H1 (cell line): ENCODE measurements around the gene TNNT3. TPM values are rescaled to one million over a fixed set of nuclear protein-coding genes. Genes with fewer than 3 reads are reported as not detected.

Experiments
- CTCF ChIA-PET: fragments of 300-600 bp; sonication (Branson Sonifier 250); formaldehyde crosslinking; loops from one replicate; lab custom pipeline; 2021; ENCODE audit not compliant: partially characterized antibody; lab: Charles Lee
- POLR2A ChIA-PET: fragments of 300-600 bp; sonication (Branson Sonifier 250); formaldehyde crosslinking; loops from one replicate; lab custom pipeline; 2021; ENCODE audit warnings: inconsistent platforms; ENCODE audit not compliant: partially characterized antibody; lab: Charles Lee
- DNase-seq, 2 experiments: peaks; one replicate each; pipeline versions ENCODE4 v3.0.0 to v3.0.0-alpha.2; 2010 to 2022; ENCODE audit warnings: low spot score in 2 of 2, low read depth in 1 of 2, mixed read lengths in 1 of 2
- FAIRE-seq: peaks from 2 replicates; lab custom pipeline; 2011; peaks lifted over from hg19 to GRCh38; lab: Jason Lieb, UNC
- H2AFZ ChIP-seq: 2 replicates; pipeline ENCODE4 v1.8.1; 2012; ENCODE audit warnings: low read length, inconsistent platforms
- H2AK5ac ChIP-seq: 2 replicates; pipeline ENCODE4 v1.6.1; 2013; ENCODE audit warnings: low read depth, low read length
- H2BK120ac ChIP-seq: replicated peaks from 2 replicates; pipeline ENCODE3; 2013; ENCODE audit warnings: low read depth, low read length, inconsistent platforms
- H2BK12ac ChIP-seq: 2 replicates; pipeline ENCODE4 v1.6.1; 2013; ENCODE audit warnings: low read depth, low read length
- H2BK15ac ChIP-seq: 2 replicates; pipeline ENCODE4 v1.6.1; 2013; ENCODE audit warnings: low read length
- H2BK20ac ChIP-seq: 2 replicates; pipeline ENCODE4 v1.6.1; 2013; ENCODE audit warnings: low read length
- H2BK5ac ChIP-seq: 2 replicates; pipeline ENCODE4 v1.6.1; 2013; ENCODE audit warnings: low read depth, low read length
- H3K14ac ChIP-seq: 2 replicates; pipeline ENCODE4 v1.6.1; 2013; ENCODE audit warnings: inconsistent platforms; ENCODE audit not compliant: insufficient read length
- H3K18ac ChIP-seq: 2 replicates; pipeline ENCODE4 v1.6.1; 2013; ENCODE audit warnings: low read length; ENCODE audit errors: extremely low read depth
- H3K23ac ChIP-seq: 2 replicates; pipeline ENCODE4 v1.6.1; 2013; ENCODE audit warnings: inconsistent platforms; ENCODE audit not compliant: insufficient read length
- H3K23me2 ChIP-seq: 2 replicates; pipeline ENCODE4 v1.6.1; 2013; ENCODE audit warnings: low read depth, low read length
- H3K27ac ChIP-seq: 2 replicates; pipeline ENCODE4 v1.6.1; 2011; ENCODE audit warnings: low read depth, low read length, inconsistent platforms
- H3K27me3 ChIP-seq, 4 experiments: replicated peaks in 1 of 4; 1 replicate in 1 of 4; 2 replicates in 3 of 4; pipeline versions ENCODE4 v1.6.1 to v1.8.1; 2011 to 2013; ENCODE audit warnings: low read length in 3 of 4, mild to moderate bottlenecking in 3 of 4, inconsistent platforms in 2 of 4, mixed read lengths in 2 of 4, moderate library complexity in 1 of 4; ENCODE audit not compliant: control insufficient read depth in 3 of 4, insufficient read depth in 3 of 4; ENCODE audit errors: extremely low read depth in 1 of 4
- H3K36me3 ChIP-seq, 4 experiments: 2 replicates each; pipeline versions ENCODE4 v1.6.1 to v1.8.1; 2011 to 2013; ENCODE audit warnings: mild to moderate bottlenecking in 4 of 4, low read length in 3 of 4, moderate library complexity in 2 of 4, control low read depth in 1 of 4, inconsistent platforms in 1 of 4; ENCODE audit not compliant: insufficient read depth in 4 of 4, control insufficient read depth in 2 of 4
- H3K4ac ChIP-seq: replicated peaks from 2 replicates; pipeline ENCODE3; 2013; ENCODE audit warnings: low read length, low read depth, mixed read lengths, inconsistent platforms; ENCODE audit not compliant: insufficient read length
- H3K4me1 ChIP-seq, 4 experiments: replicated peaks in 1 of 4; 1 replicate in 1 of 4; 2 replicates in 3 of 4; pipeline versions ENCODE4 v1.6.1 to v1.8.1; 2011 to 2013; ENCODE audit warnings: low read length in 3 of 4, inconsistent platforms in 2 of 4, mixed read lengths in 1 of 4; ENCODE audit not compliant: insufficient read depth in 4 of 4, control insufficient read depth in 3 of 4
- H3K4me2 ChIP-seq, 2 experiments: 2 replicates each; pipeline versions ENCODE4 v1.6.1 to v1.8.1; 2011 to 2013; ENCODE audit warnings: low read depth in 2 of 2, low read length in 2 of 2, control low read depth in 1 of 2, inconsistent platforms in 1 of 2, mild to moderate bottlenecking in 1 of 2; ENCODE audit not compliant: insufficient read depth in 1 of 2
- H3K4me3 ChIP-seq, 4 experiments: fragments of 200-600, 300-600 bp in 1 of 4; sonication (generic), shearing (Covaris generic), sonication (Bioruptor Twin) in 1 of 4; 2 replicates each; pipeline versions ENCODE4 v1.5.1 to v1.8.1; 2011 to 2016; ENCODE audit warnings: low read length in 4 of 4, low read depth in 3 of 4, control low read depth in 2 of 4, inconsistent platforms in 2 of 4, mild to moderate bottlenecking in 2 of 4, mixed read lengths in 1 of 4, moderate library complexity in 1 of 4; ENCODE audit not compliant: insufficient read depth in 2 of 4; ENCODE audit errors: extremely low read depth in 1 of 4
- H3K56ac ChIP-seq: replicated peaks from 2 replicates; pipeline ENCODE3; 2013; ENCODE audit warnings: low read depth, mild to moderate bottlenecking, mixed read lengths, low read length, inconsistent platforms; ENCODE audit not compliant: insufficient read length
- H3K79me1 ChIP-seq: 2 replicates; pipeline ENCODE4 v1.6.1; 2013; ENCODE audit warnings: low read depth, low read length, control low read depth
- H3K79me2 ChIP-seq, 2 experiments: 2 replicates each; pipeline versions ENCODE4 v1.6.1 to v1.8.1; 2012 to 2013; ENCODE audit warnings: low read length in 2 of 2, mild to moderate bottlenecking in 2 of 2, inconsistent platforms in 1 of 2; ENCODE audit not compliant: insufficient read depth in 2 of 2, control insufficient read depth in 1 of 2
- H3K9ac ChIP-seq, 4 experiments: replicated peaks in 1 of 4; 1 replicate in 1 of 4; 2 replicates in 3 of 4; pipeline versions ENCODE4 v1.6.1 to v1.8.1; 2011 to 2013; ENCODE audit warnings: low read depth in 3 of 4, low read length in 3 of 4, control low read depth in 2 of 4, mild to moderate bottlenecking in 2 of 4, moderate library complexity in 2 of 4, inconsistent platforms in 1 of 4; ENCODE audit errors: extremely low read depth in 1 of 4
- H3K9me3 ChIP-seq, 2 experiments: 2 replicates each; pipeline versions ENCODE4 v1.6.1 to v1.8.1; 2012 to 2013; ENCODE audit warnings: mild to moderate bottlenecking in 2 of 2, moderate library complexity in 2 of 2, control low read depth in 1 of 2, inconsistent platforms in 1 of 2, low read depth in 1 of 2, low read length in 1 of 2, mixed read lengths in 1 of 2; ENCODE audit not compliant: insufficient read depth in 2 of 2
- H4K20me1 ChIP-seq, 2 experiments: replicated peaks in 1 of 2; 2 replicates each; pipeline versions ENCODE3 to v1.8.1; 2011 to 2013; ENCODE audit warnings: inconsistent platforms in 2 of 2, low read length in 2 of 2, mild to moderate bottlenecking in 1 of 2; ENCODE audit not compliant: insufficient read depth in 2 of 2, control insufficient read depth in 1 of 2
- H4K5ac ChIP-seq: 2 replicates; pipeline ENCODE4 v1.6.1; 2013; ENCODE audit warnings: low read length, low read depth, mixed read lengths, inconsistent platforms; ENCODE audit not compliant: insufficient read length
- H4K8ac ChIP-seq: 2 replicates; pipeline ENCODE4 v1.8.0; 2013; ENCODE audit warnings: mild to moderate bottlenecking, moderate library complexity, low read length, inconsistent platforms; ENCODE audit not compliant: insufficient read depth; ENCODE audit errors: extremely low read depth
- H4K91ac ChIP-seq: replicated peaks from 2 replicates; pipeline ENCODE3; 2013; ENCODE audit warnings: low read length, mixed read lengths, inconsistent platforms; ENCODE audit not compliant: insufficient read length
- ASH2L ChIP-seq: fragments of 200-600, 300-600 bp; sonication (generic); IDR thresholded peaks from one replicate; pipeline ENCODE4 v1.7.1; 2017; ENCODE audit warnings: low read length
- EP300 ChIP-seq, 2 experiments: IDR thresholded peaks; 1 replicate in 1 of 2; 2 replicates in 1 of 2; pipeline ENCODE4 v1.6.1; 2011 to 2012; ENCODE audit warnings: low read depth in 2 of 2, low read length in 2 of 2, mild to moderate bottlenecking in 2 of 2, borderline replicate concordance in 1 of 2, inconsistent platforms in 1 of 2, moderate library complexity in 1 of 2
- GABPA ChIP-seq: IDR thresholded peaks from 2 replicates; pipeline ENCODE4 v1.6.1; 2011; ENCODE audit warnings: mild to moderate bottlenecking, low read length, moderate library complexity, borderline replicate concordance; ENCODE audit not compliant: insufficient read depth
- POLR2A ChIP-seq, 2 experiments: IDR thresholded peaks; 1 replicate in 1 of 2; 2 replicates in 1 of 2; pipeline ENCODE4 v1.6.1; 2011; ENCODE audit warnings: low read depth in 2 of 2, low read length in 2 of 2, mild to moderate bottlenecking in 2 of 2; ENCODE audit errors: control extremely low read depth in 1 of 2
- RFX5 ChIP-seq: IDR thresholded peaks from 2 replicates; pipeline ENCODE4 v1.6.1; 2011; ENCODE audit warnings: low read depth, low read length, improper control_type of control experiment, borderline replicate concordance
- SIRT6 ChIP-seq: IDR thresholded peaks from one replicate; pipeline ENCODE4 v1.7.1; 2012; ENCODE audit warnings: low read length, inconsistent platforms
- SP2 ChIP-seq: IDR thresholded peaks from 2 replicates; pipeline ENCODE4 v1.6.1; 2012; ENCODE audit warnings: mild to moderate bottlenecking, low read length, inconsistent platforms
- SRF ChIP-seq: IDR thresholded peaks from 2 replicates; pipeline ENCODE4 v1.6.1; 2011; ENCODE audit warnings: mild to moderate bottlenecking, low read depth, low read length, moderate library complexity
- TCF12 ChIP-seq: IDR thresholded peaks from 2 replicates; pipeline ENCODE4 v1.6.1; 2011; ENCODE audit warnings: low read depth, mild to moderate bottlenecking, low read length
- WGBS, 2 experiments: shearing (Covaris generic) in 1 of 2; methylation state at CpG; one replicate each; pipeline versions ENCODE4 v1.1.6 to v1.1.7; 2013 to 2015; ENCODE audit warnings: low lambda C conversion rate in 2 of 2, mixed read lengths in 2 of 2, inconsistent platforms in 1 of 2, low coverage in 1 of 2, missing lambda C conversion rate in 1 of 2; ENCODE audit not compliant: insufficient replicate concordance in 2 of 2, insufficient coverage in 1 of 2, insufficient read length in 1 of 2; ENCODE audit errors: extremely low coverage in 1 of 2, missing lambda C conversion rate in 1 of 2; 5-methylcytosine and 5-hydroxymethylcytosine counted together
- polyA plus RNA-seq, 7 experiments: library from polyadenylated mRNA; depleted of rRNA in 3 of 7; stranded (reverse) in 5 of 7; unstranded in 2 of 7; fragments of >200 nt in 5 of 7; fragments of 200-250 nt in 2 of 7; gene quantifications; 1 replicate in 5 of 7; 2 replicates in 1 of 7; 4 replicates in 1 of 7; pipeline versions ENCODE4 v1.2.1 to v1.2.3, GENCODE V29; 2011 to 2013; ENCODE audit warnings: missing spikeins in 2 of 7, mixed read lengths in 2 of 7
- total RNA-seq: library from RNA; stranded (reverse); fragmentation: NEBNext Ultra II Directional; extraction: Animal tissue kit (Norgen Biotek cat#: 25700); gene quantifications from 2 replicates; pipeline ENCODE4 v1.2.1, GENCODE V29; 2021
- TF ChIP-seq, protein P1 (sequence below): IDR thresholded peaks from 2 replicates; pipeline ENCODE4 v1.6.1; 2012; ENCODE audit warnings: inconsistent platforms

The TNNT3 gene
- total and polyA plus RNA-seq, 2 of the 8 experiments (the other 6 are each of a cell fraction or from before 2014, with no cell fraction given): not detected

DNA sequence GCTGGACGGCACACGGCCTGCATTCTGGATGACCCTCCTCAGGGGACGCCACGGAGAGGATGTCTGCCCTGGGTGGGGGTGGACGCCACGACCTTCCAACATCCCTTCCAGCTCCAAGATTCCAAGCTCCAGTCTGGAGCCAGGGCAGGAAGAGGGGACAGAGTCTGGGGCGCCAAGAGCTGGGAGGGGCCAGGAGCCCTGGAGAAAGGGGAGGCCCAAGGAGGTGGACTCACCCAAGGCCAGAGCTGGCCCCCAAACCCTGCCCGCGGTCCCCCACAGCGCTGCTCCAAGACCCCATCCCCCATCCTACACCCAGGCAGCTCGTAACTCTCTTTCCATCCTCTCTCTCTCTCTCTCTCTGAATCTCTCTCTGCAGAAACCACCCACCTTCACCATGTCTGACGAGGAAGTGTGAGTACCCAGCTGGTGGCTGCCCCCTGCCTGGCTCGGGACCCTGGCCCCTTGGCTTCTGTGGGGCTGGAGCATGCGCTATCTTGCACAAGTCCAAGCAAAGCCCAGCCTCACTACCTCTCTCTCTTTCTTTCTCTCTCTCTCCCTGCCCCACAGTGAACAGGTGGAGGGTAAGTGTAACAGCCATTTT is 3.1 kb downstream of the TNNT3 start:
- Histone ChIP-seq H4K8ac (no peak overlapping the region; the same call in 1 of the 2 replicates), H3K79me2 (no peaks in the 10 kb centered on the region), H3K23me2 (no peaks in the 10 kb centered on the region), H3K4ac (no peak overlapping the region), H2AFZ (no peak overlapping the region), H4K5ac (no peak overlapping the region), H3K56ac (no peak overlapping the region), H3K27ac (no peak overlapping the region), H2BK12ac (no peak overlapping the region), H3K4me3 (no peak overlapping the region), H3K36me3 (no peaks in the 10 kb centered on the region), H3K27me3 (no peaks in the 10 kb centered on the region), H3K9ac (no peak overlapping the region), H2BK20ac (no peak overlapping the region), H3K18ac (no peak overlapping the region), H2BK15ac (no peak overlapping the region), H4K20me1 (no peaks in the 10 kb centered on the region), H3K4me1 (peaks cover 0 to 3% (median 0%) of the 10 kb centered on the region in 4 experiments; a peak in 3 of 7 replicates), H3K14ac (no peak overlapping the region), H3K9me3 (no peaks in the 10 kb centered on the region), H2BK5ac (no peak overlapping the region), H2BK120ac (no peak overlapping the region), H3K4me2 (no peak overlapping the region), H4K91ac (no peak overlapping the region), H3K23ac (no peak overlapping the region), H3K79me1 (no peaks in the 10 kb centered on the region), H2AK5ac (no peak overlapping the region)
- ChIA-PET POLR2A (no interaction called here), CTCF (interaction anchor here (0.7 to 4.2 kb wide), 11 partner anchors 13 to 233 kb away, joined by 3 to 29 read pairs (median 12); partner anchors contain the start of gene PRR33)
- WGBS, 2 experiments: 93% methylated on average over 13 of the region's 14 CpGs; no CpG with 5 or more reads in 1 of the 2 experiments
- FAIRE-seq: no peak
- TF ChIP-seq EP300 (IDR thresholded peaks at IDR 0.05; ENCODE audit: borderline replicate concordance in 1 of 2, low read depth in 2 of 2, low read length in 2 of 2): no peak
- no peak for TF ChIP-seq POLR2A (IDR thresholded peaks at IDR 0.05; ENCODE audit: control extremely low read depth in 1 of 2, low read depth in 2 of 2, low read length in 2 of 2)
- TF ChIP-seq SP2: no peak
- TF ChIP-seq, protein P1, sequence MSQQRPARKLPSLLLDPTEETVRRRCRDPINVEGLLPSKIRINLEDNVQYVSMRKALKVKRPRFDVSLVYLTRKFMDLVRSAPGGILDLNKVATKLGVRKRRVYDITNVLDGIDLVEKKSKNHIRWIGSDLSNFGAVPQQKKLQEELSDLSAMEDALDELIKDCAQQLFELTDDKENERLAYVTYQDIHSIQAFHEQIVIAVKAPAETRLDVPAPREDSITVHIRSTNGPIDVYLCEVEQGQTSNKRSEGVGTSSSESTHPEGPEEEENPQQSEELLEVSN: no peak
- no peak for TF ChIP-seq GABPA
- TF ChIP-seq ASH2L: no peak
- no peak for TF ChIP-seq SIRT6
- no peak for TF ChIP-seq TCF12
- no peak for TF ChIP-seq RFX5
- no peak for TF ChIP-seq SRF
- DNase-seq: no peak
